ENCODE measurements around the gene IPO9.

DNA sequence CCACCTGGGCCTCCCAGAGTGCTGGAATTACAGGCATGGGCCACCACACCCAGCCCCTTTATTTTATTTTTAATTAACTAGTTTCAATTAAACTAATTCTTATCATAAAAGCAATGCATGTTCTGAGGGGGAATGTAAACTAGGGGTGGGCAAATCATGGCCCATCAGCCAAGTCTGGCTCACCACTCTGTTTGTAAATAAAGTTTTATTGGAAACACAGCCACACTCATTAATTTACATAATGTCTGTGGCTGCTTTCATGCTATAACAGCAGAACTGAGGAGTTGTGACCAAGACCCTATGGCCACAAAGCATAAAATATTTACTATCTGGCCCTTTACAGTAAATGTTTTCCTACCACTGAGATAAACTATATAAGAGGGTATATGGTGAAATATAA lies 28.7 kb upstream of the IPO9 start:
- TF ChIP-seq ARNTL (CRISPR knock-in tag; IDR thresholded peaks at IDR 0.05; ENCODE audit: borderline replicate concordance, low read depth), result no peak
- TF ChIP-seq, protein P1, sequence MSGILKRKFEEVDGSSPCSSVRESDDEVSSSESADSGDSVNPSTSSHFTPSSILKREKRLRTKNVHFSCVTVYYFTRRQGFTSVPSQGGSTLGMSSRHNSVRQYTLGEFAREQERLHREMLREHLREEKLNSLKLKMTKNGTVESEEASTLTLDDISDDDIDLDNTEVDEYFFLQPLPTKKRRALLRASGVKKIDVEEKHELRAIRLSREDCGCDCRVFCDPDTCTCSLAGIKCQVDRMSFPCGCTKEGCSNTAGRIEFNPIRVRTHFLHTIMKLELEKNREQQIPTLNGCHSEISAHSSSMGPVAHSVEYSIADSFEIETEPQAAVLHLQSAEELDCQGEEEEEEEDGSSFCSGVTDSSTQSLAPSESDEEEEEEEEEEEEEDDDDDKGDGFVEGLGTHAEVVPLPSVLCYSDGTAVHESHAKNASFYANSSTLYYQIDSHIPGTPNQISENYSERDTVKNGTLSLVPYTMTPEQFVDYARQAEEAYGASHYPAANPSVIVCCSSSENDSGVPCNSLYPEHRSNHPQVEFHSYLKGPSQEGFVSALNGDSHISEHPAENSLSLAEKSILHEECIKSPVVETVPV (CRISPR knock-in tag; IDR thresholded peaks at IDR 0.05), result no peak
- no peak for TF ChIP-seq RARB (CRISPR knock-in tag; IDR thresholded peaks at IDR 0.05)
